ENCODE measurements around the gene ABCA3.

Gene ABCA3
- long read RNA-seq, partial matches to known transcripts = 20 of 25 reads
- long read RNA-seq, other reads (novel, unspliced or antisense) = 5 of 25 reads

DNA sequence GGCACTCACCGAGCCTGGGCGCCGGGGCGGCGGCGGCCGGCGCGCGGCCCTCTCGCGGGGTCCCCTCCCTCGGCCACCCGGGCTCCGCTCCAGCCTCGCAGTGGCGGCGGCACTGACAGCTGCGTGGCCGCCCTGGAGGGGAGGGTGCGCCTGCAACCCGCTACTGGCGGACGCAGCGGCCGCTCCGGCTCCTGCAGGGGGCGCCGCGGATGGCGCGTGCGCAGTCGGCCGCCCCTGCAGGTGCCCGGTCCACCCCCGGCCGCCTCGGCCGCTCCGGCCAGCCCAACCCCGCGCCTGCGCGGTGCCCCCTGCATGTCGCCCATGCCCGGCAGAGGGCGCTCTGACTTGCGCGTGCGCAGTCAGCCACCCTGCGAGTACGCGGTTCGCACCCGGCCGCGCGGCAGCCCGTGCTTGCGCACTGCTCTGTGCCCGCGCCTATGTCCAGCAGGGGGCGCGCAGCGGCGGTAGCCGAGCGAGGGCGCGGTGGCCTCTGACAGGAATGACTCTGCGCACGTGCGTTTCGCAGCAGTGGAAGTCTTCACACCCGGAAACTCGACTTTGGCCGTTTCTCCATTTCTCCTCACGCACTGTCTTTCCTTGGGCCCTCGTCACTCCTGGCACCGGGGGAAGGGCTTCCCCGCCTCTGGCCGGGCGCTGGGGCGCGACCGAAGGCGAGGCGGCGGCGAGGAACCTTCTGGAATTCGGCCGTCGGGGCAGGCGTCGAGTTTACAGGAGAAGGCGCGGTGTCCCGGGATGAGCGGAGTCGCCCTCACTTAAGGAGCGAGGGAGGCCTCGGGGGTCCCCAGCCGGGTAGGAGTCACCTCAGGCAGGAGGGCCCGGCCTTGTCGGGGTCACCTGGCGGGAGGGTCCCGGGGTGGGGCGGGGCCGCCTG is at the start of gene ABCA3:
Gene ABCA3 (minus strand): TSS at position 165 of the 892 bp plus-strand sequence. CDS start 14,262 bp downstream, outside the sequence.
- Histone ChIP-seq H3K27ac (replicated peaks) (no peak within 1 kb of the TSS), H3K4me3 (replicated peaks; ENCODE audit: insufficient read depth, low read length) (peak within 1 kb of the TSS; percentile 70), H3K27me3 (ENCODE audit: insufficient read depth, poor library complexity, severe bottlenecking) (peaks cover 27% of the 10 kb centered on the region)

DNA sequence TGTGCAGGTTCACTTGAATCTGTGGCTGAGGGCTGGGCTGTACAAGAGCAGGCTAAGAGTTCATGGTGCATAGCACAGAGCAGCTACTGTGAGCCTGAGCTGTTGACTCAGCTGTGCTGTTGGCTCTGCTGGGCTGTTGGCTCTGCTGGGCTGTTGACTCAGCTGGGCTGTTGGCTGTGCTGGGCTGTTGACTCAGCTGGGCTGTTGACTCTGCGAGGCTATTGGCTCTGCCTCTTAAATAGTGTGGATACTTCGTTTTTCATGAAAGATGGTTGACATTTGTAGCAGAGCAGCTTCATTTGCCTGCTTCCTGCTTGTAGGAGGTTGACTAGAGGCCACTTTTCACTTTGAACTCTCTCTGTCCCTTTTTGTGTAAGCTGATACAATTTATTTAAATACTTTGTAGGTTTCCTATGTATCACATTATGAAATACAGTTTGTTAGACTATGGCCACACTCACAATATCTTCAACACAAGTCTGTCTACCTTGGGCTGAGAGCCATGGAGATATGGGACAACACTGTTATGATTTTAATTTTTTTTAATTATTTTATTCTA is 48.4 kb upstream of the ABCA3 start:
- Histone ChIP-seq H3K4me3 (replicated peaks; ENCODE audit: insufficient read depth, low read length) (no peak overlapping the region), H3K27ac (replicated peaks) (no peak overlapping the region), H3K27me3 (ENCODE audit: insufficient read depth, poor library complexity, severe bottlenecking) (no peaks in the 10 kb centered on the region)
- no peak for DNase-seq (ENCODE audit: low read depth in 1 of 2, low spot score in 1 of 2)
- no peak for TF ChIP-seq GABPA (IDR thresholded peaks at IDR 0.05; ENCODE audit: low read depth)
- TF ChIP-seq, protein P1, sequence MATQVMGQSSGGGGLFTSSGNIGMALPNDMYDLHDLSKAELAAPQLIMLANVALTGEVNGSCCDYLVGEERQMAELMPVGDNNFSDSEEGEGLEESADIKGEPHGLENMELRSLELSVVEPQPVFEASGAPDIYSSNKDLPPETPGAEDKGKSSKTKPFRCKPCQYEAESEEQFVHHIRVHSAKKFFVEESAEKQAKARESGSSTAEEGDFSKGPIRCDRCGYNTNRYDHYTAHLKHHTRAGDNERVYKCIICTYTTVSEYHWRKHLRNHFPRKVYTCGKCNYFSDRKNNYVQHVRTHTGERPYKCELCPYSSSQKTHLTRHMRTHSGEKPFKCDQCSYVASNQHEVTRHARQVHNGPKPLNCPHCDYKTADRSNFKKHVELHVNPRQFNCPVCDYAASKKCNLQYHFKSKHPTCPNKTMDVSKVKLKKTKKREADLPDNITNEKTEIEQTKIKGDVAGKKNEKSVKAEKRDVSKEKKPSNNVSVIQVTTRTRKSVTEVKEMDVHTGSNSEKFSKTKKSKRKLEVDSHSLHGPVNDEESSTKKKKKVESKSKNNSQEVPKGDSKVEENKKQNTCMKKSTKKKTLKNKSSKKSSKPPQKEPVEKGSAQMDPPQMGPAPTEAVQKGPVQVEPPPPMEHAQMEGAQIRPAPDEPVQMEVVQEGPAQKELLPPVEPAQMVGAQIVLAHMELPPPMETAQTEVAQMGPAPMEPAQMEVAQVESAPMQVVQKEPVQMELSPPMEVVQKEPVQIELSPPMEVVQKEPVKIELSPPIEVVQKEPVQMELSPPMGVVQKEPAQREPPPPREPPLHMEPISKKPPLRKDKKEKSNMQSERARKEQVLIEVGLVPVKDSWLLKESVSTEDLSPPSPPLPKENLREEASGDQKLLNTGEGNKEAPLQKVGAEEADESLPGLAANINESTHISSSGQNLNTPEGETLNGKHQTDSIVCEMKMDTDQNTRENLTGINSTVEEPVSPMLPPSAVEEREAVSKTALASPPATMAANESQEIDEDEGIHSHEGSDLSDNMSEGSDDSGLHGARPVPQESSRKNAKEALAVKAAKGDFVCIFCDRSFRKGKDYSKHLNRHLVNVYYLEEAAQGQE (IDR thresholded peaks at IDR 0.05; ENCODE audit: insufficient replicate concordance, low read depth) = no peak
- no peak for TF ChIP-seq POLR2AphosphoS5 (IDR thresholded peaks at IDR 0.05; ENCODE audit: low read depth)
- TF ChIP-seq, protein P2, sequence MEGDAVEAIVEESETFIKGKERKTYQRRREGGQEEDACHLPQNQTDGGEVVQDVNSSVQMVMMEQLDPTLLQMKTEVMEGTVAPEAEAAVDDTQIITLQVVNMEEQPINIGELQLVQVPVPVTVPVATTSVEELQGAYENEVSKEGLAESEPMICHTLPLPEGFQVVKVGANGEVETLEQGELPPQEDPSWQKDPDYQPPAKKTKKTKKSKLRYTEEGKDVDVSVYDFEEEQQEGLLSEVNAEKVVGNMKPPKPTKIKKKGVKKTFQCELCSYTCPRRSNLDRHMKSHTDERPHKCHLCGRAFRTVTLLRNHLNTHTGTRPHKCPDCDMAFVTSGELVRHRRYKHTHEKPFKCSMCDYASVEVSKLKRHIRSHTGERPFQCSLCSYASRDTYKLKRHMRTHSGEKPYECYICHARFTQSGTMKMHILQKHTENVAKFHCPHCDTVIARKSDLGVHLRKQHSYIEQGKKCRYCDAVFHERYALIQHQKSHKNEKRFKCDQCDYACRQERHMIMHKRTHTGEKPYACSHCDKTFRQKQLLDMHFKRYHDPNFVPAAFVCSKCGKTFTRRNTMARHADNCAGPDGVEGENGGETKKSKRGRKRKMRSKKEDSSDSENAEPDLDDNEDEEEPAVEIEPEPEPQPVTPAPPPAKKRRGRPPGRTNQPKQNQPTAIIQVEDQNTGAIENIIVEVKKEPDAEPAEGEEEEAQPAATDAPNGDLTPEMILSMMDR (IDR thresholded peaks at IDR 0.05; ENCODE audit: insufficient read depth, low read length) = no peak
- TF ChIP-seq SPI1 (IDR thresholded peaks at IDR 0.05; ENCODE audit: borderline replicate concordance, low read depth) = no peak

More for the DNA sequence above, at the start of gene ABCA3:
- no peak for TF ChIP-seq GABPA (IDR thresholded peaks at IDR 0.05; ENCODE audit: low read depth)
- TF ChIP-seq, protein P2 (IDR thresholded peaks at IDR 0.05; ENCODE audit: insufficient read depth, low read length) = peak; percentile 91
- TF ChIP-seq POLR2AphosphoS5 (IDR thresholded peaks at IDR 0.05; ENCODE audit: low read depth) = peak; percentile 55; the same call in 1 of the 2 replicates
- TF ChIP-seq, protein P1 (IDR thresholded peaks at IDR 0.05; ENCODE audit: insufficient replicate concordance, low read depth) = no peak
- no peak for TF ChIP-seq SPI1 (IDR thresholded peaks at IDR 0.05; ENCODE audit: borderline replicate concordance, low read depth)
- peak; percentile 88 to 93 for DNase-seq (ENCODE audit: low read depth in 1 of 2, low spot score in 1 of 2)

DNA sequence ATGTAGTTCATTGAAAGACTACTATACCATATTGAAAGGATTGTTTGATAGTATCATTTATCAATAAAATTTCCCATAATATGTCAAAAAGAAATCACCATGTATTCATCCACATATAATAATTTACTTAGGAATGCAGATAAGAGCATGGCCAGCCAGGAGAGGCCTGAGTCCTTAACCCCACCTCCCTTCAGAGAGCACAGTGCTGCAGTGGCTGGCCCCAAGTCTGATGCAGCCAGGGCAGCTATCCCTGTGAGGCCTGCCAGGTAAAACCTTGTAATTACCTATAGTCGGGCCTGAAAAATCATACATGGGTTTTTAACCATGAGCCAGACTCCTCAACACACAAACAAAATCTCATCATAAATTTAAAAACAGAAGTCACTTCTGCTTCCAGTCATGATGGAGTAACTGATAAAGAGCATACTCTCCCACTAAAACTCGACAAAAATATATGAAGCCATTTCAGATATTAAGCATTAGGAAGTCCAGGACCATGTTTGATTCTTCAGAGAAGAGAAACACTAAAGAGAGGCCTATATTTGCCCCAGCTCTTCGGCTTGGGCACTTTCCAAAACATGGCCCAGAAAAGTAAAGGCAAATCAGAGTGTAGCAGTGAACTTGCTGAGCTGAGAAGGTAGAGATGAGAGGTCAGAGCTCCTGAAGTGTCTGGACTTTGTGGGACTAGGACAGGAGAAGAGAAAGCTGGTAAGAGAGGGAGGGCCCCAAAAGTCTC is 47.8 kb upstream of the ABCA3 start:
- Histone ChIP-seq H3K27ac (replicated peaks) (no peak overlapping the region), H3K4me3 (replicated peaks; ENCODE audit: insufficient read depth, low read length) (no peak overlapping the region), H3K27me3 (ENCODE audit: insufficient read depth, poor library complexity, severe bottlenecking) (no peaks in the 10 kb centered on the region)
- no peak for DNase-seq (ENCODE audit: low read depth in 1 of 2, low spot score in 1 of 2)
- TF ChIP-seq SPI1 (IDR thresholded peaks at IDR 0.05; ENCODE audit: borderline replicate concordance, low read depth) (no peak), POLR2AphosphoS5 (IDR thresholded peaks at IDR 0.05; ENCODE audit: low read depth) (no peak), GABPA (IDR thresholded peaks at IDR 0.05; ENCODE audit: low read depth) (no peak)
- TF ChIP-seq, protein P1 (IDR thresholded peaks at IDR 0.05; ENCODE audit: insufficient replicate concordance, low read depth) = no peak
- TF ChIP-seq, protein P2 (IDR thresholded peaks at IDR 0.05; ENCODE audit: insufficient read depth, low read length) = no peak
